OCI-LY1 (cell line): ENCODE measurements around the gene FLAD1.

ENCODE experiments used
- EZH2 ChIP-seq: fragments of 200-600 bp; sonication (generic), shearing (Covaris generic); IDR thresholded peaks from 2 replicates; pipeline ENCODE4 v1.8.0; 2017; ENCODE audit warnings: borderline replicate concordance, mixed run types, mild to moderate bottlenecking, antibody characterized with exemption, low read length, moderate library complexity, mixed read lengths
- TF ChIP-seq, protein P1 (sequence below): fragments of 200-600 bp; sonication (generic), shearing (Covaris generic); IDR thresholded peaks from 2 replicates; pipeline ENCODE4 v1.5.1; 2017; ENCODE audit warnings: mild to moderate bottlenecking, antibody characterized with exemption, low read length, moderate library complexity, mixed read lengths

DNA sequence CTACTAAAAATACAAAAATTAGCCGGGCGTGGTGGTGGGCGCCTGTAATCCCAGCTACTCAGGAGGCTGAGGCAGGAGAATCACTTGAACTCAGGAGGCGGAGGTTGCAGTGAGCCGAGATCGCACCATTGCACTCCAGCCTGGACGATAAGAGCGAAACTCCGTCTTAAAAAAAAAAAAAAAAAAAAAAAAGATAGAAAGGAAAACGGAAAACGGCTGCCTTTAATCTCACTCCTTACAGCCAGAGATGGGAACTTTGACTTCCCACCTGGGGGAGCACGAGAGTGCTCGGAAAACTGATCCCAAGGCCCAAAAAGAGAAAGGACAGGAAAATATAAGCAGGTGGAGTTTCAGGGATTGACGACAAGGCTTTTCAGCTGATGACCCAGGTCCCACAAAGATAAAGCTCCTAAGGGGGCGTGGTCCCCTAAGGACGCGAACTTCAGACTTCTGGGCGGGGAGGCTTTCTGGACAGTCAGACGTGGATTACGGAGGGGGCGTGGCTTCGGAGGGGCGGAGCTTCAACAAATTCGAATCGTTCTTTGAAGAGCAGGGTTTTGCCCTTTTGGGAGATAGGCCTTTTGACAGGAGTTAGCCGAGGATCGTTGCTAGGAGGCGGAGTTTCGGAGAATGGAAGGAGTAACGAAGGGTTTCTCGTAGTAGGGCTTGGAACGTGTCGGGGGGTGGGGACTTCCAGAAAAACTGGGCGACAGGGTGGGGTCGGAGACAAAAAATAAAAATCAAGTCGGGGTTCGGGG lies 9.6 kb upstream of the FLAD1 start:
- no peak for TF ChIP-seq EZH2
- TF ChIP-seq, protein P1, sequence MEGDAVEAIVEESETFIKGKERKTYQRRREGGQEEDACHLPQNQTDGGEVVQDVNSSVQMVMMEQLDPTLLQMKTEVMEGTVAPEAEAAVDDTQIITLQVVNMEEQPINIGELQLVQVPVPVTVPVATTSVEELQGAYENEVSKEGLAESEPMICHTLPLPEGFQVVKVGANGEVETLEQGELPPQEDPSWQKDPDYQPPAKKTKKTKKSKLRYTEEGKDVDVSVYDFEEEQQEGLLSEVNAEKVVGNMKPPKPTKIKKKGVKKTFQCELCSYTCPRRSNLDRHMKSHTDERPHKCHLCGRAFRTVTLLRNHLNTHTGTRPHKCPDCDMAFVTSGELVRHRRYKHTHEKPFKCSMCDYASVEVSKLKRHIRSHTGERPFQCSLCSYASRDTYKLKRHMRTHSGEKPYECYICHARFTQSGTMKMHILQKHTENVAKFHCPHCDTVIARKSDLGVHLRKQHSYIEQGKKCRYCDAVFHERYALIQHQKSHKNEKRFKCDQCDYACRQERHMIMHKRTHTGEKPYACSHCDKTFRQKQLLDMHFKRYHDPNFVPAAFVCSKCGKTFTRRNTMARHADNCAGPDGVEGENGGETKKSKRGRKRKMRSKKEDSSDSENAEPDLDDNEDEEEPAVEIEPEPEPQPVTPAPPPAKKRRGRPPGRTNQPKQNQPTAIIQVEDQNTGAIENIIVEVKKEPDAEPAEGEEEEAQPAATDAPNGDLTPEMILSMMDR, result peak; percentile 15; the same call in 1 of the 2 replicates
